Testis (tissue), 3 donors: ENCODE data around the gene TMPRSS11F. TPM values are rescaled to one million over a fixed set of nuclear protein-coding genes. Genes with fewer than 3 reads are reported as not detected.

Experiments
- DNase-seq: peaks from one replicate; pipeline ENCODE4 v3.0.0-alpha.2; 2019
- H3K27ac ChIP-seq, 2 donors: fragments of 200-600 bp; sonication (generic); one replicate each; pipeline ENCODE4 v1.5.1; 2019
- H3K27me3 ChIP-seq: fragments of 200-600 bp; sonication (generic); one replicate; pipeline ENCODE4 v1.5.1; 2019
- H3K36me3 ChIP-seq: fragments of 200-600 bp; sonication (generic); one replicate; pipeline ENCODE4 v1.5.1; 2017; ENCODE audit warnings: low read depth; ENCODE audit errors: missing control alignments
- H3K4me1 ChIP-seq: fragments of 200-600 bp; sonication (generic); one replicate; pipeline ENCODE4 v1.5.1; 2019
- H3K4me3 ChIP-seq, 2 donors: fragments of 200-600 bp; sonication (generic); one replicate each; pipeline ENCODE4 v1.5.1; 2017 to 2019
- H3K9me3 ChIP-seq: fragments of 200-600 bp; sonication (generic); one replicate; pipeline ENCODE4 v1.5.1; 2017
- POLR2A ChIP-seq: fragments of 450-650 bp; IDR thresholded peaks from one replicate; pipeline ENCODE4 v1.6.1; 2017; ENCODE audit warnings: antibody characterized with exemption, mild to moderate bottlenecking, moderate library complexity
- WGBS, 2 donors: methylation state at CpG; one replicate each; pipeline ENCODE4 v1.1.5; 2018; 5-methylcytosine and 5-hydroxymethylcytosine counted together
- intact Hi-C: fragments of 100-400 bp; cut with DNase I; formaldehyde crosslinking; loops from one replicate; pipeline ENCODE4 v1.15.1; 2023; ENCODE audit warnings: low total_unique reads
- polyA plus RNA-seq: library from polyadenylated mRNA; stranded (reverse); fragments of 350-450 nt; fragmentation: Illumina TruSeq; extraction: RNeasy Lipid Tissue Mini Kit (QIAGEN cat#74804); gene quantifications from one replicate; pipeline ENCODE4 v1.2.3, GENCODE V29; 2014; ENCODE audit warnings: low read depth, low replicate concordance; ENCODE audit not compliant: insufficient read depth
- total RNA-seq, 2 donors: library from RNA; depleted of rRNA; stranded (reverse); fragments of >200 nt; gene quantifications; one replicate each; pipeline ENCODE4 v1.2.3, GENCODE V29; 2016
- TF ChIP-seq, protein P1 (sequence below), 3 experiments: fragments of 450-650 bp in 2 of 3; fragments of 200-600 bp in 1 of 3; sonication (generic) in 1 of 3; IDR thresholded peaks; one replicate each; pipeline ENCODE4 v1.5.1; 2016 to 2019; ENCODE audit warnings: antibody characterized with exemption in 3 of 3, mild to moderate bottlenecking in 2 of 3, moderate library complexity in 1 of 3

The TMPRSS11F gene
- total and polyA plus RNA-seq, 3 donors from 2014 or later, result 0.58 to 1.1 (median 1.0) TPM

DNA sequence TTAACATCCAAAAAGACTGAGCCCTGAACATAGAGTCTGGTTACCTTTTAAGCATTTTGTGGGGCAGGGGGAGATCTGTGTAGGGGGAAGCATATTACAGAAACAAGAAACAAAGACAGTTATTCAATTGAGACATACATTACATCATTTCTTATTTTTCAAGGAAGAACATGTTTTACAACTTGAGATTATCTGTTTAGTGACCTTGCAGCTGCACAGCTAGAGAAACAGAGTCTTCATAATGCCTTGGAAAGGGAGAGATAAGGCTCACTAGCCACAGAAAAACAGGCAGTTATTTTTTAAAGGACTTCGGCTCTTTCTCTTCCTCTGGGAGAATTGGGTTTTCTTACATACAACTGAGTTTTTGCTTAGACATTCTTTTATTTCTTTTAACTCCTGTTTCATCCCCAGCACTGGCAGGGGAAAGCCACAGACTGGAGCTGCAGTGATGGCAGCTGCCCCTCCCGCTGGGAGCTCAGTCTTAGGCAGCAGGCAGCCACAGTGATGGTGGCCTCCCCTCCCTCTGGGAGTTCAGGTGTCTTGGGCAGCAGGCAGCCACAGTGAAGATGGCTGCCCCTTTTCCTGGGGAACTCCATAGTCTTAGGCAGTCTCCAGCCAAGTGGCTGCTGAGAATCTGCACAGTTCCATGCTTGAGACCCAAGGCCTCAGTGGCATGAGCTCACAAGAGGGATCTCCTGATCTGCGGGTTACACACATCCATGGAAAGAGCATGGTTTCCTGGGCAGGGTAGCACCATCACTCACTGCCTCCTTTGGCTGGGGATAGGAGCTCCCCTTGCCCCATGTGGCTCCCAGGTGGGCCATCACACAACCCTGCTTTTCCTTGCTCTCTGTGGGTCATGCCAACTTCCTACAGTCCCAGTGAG, 19.4 kb upstream of the TMPRSS11F start:
- TF ChIP-seq POLR2A, result no peak
- TF ChIP-seq, protein P1, sequence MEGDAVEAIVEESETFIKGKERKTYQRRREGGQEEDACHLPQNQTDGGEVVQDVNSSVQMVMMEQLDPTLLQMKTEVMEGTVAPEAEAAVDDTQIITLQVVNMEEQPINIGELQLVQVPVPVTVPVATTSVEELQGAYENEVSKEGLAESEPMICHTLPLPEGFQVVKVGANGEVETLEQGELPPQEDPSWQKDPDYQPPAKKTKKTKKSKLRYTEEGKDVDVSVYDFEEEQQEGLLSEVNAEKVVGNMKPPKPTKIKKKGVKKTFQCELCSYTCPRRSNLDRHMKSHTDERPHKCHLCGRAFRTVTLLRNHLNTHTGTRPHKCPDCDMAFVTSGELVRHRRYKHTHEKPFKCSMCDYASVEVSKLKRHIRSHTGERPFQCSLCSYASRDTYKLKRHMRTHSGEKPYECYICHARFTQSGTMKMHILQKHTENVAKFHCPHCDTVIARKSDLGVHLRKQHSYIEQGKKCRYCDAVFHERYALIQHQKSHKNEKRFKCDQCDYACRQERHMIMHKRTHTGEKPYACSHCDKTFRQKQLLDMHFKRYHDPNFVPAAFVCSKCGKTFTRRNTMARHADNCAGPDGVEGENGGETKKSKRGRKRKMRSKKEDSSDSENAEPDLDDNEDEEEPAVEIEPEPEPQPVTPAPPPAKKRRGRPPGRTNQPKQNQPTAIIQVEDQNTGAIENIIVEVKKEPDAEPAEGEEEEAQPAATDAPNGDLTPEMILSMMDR (IDR thresholded peaks at IDR 0.05), result no peak
- no peak overlapping the region for H3K4me3 ChIP-seq
- H3K9me3 ChIP-seq, result no peaks in the 10 kb centered on the region
- peak overlapping the region; percentile 73 to 80 for H3K27ac ChIP-seq
- intact Hi-C loops, result no loop called here
- H3K27me3 ChIP-seq, result no peaks in the 10 kb centered on the region
- DNase-seq, result no peak
- H3K4me1 ChIP-seq, result peaks cover 10% of the 10 kb centered on the region
- H3K36me3 ChIP-seq, result no peaks in the 10 kb centered on the region
- 49 to 62% methylated on average over 3 of the region's 3 CpGs for WGBS, 2 donors

DNA sequence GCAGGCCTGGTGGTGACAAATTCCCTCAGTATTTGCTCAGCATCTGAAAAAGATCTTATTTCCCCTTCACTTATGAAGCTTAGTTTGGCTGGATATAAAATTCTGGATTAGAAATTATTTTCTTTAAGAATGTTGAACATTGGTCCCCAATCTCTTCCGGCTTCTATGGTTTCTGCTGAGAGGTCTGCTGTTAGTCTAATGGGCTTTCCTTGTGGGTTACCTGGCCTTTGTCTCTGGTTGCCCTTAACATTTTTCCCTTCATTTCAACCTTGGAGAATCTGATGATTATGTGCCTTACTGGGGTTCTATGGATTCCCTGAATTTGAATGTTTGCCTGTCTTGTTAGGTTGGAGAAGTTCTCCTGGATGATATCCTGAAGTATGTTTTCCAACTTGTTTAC, 17.4 kb upstream of the TMPRSS11F start:
- Histone ChIP-seq H3K27me3 (no peaks in the 10 kb centered on the region), H3K27ac (no peak overlapping the region), H3K36me3 (no peaks in the 10 kb centered on the region), H3K4me3 (no peak overlapping the region), H3K9me3 (no peaks in the 10 kb centered on the region), H3K4me1 (peaks cover 10% of the 10 kb centered on the region)
- intact Hi-C loops, result no loop called here
- no peak for TF ChIP-seq POLR2A
- TF ChIP-seq, protein P1 (IDR thresholded peaks at IDR 0.05), result no peak
- WGBS, 2 donors, result 95 to 100% methylated on average over 1 of the region's 1 CpG
- no peak for DNase-seq

DNA sequence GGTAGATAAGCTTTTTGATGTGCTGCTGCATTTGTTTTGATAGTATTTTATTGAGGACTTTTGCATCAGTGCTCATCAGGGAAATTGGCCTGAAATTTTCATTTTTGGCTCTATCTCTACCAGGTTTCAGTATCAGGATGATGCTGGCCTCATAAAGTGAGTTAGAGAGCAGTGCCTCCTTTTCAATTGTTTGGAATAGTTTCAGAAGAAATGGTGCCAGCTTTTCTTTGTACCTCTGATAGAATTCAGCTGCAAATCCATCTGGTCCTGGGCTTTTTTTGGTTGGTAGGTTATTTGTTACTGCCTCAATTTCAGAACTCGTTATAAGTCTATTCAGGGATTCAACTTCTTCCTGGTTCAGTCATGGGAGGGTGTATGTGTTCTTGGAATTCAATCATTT, 15.6 kb upstream of the TMPRSS11F start:
- peaks cover 10% of the 10 kb centered on the region for H3K4me1 ChIP-seq
- intact Hi-C loops, result no loop called here
- no peak overlapping the region for H3K27ac ChIP-seq
- WGBS, 2 donors, result 76 to 80% methylated on average over 1 of the region's 1 CpG
- H3K27me3 ChIP-seq, result no peaks in the 10 kb centered on the region
- H3K4me3 ChIP-seq, result no peak overlapping the region
- DNase-seq, result no peak
- H3K36me3 ChIP-seq, result no peaks in the 10 kb centered on the region
- TF ChIP-seq, protein P1 (IDR thresholded peaks at IDR 0.05), result no peak
- TF ChIP-seq POLR2A, result no peak
- H3K9me3 ChIP-seq, result no peaks in the 10 kb centered on the region

DNA sequence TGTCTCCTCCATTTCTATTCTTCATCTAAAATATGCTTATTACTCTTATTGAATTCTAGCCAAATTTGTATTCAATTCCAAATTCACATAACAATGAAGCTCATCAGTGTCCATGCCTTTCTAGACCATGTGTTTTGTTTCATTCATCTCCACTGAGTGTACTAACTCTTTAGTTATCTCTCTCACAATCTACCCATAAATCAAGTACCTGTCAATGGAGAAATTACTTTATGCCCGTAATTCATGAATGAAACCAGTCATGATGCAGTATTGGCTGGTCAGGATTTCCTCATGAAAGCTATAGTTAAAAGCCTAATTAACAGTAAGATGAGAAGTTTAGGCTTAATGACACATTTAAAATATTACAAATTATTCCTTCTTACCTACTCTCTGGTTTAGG, 12.2 kb upstream of the TMPRSS11F start:
- H3K4me3 ChIP-seq, result no peak overlapping the region
- TF ChIP-seq POLR2A, result no peak
- TF ChIP-seq, protein P1 (IDR thresholded peaks at IDR 0.05), result no peak
- H3K9me3 ChIP-seq, result no peaks in the 10 kb centered on the region
- DNase-seq, result no peak
- WGBS, 2 donors, result 76 to 94% methylated on average over 1 of the region's 1 CpG
- no peaks in the 10 kb centered on the region for H3K4me1 ChIP-seq
- H3K36me3 ChIP-seq, result no peaks in the 10 kb centered on the region
- H3K27ac ChIP-seq, result no peak overlapping the region
- intact Hi-C loops, result no loop called here
- H3K27me3 ChIP-seq, result no peaks in the 10 kb centered on the region

DNA sequence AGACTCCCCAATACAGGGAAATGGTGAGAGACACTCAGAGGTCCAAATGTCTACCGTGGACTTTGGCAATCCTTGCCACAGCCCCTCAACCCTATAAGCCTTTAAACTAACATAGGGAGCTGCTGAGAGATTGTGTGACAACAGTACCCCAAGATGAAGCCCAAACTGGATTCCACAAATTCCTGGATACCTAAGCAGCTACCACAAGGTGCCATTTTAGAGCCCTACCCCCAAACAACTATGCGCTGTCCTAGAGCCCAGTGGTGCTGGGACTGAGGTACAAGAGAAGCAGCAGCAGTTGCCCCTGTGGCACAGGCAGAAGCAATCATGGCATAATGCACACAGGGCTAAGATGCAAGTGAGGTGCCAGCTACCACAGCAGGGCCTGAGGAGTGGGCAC, 2.7 kb upstream of the TMPRSS11F start:
- intact Hi-C loops, result no loop called here
- no peaks in the 10 kb centered on the region for H3K9me3 ChIP-seq
- no peak for DNase-seq
- no peak for TF ChIP-seq POLR2A
- TF ChIP-seq, protein P1 (IDR thresholded peaks at IDR 0.05), result no peak
- no peak overlapping the region for H3K4me3 ChIP-seq
- H3K4me1 ChIP-seq, result no peaks in the 10 kb centered on the region
- H3K36me3 ChIP-seq, result no peaks in the 10 kb centered on the region
- WGBS, 2 donors, result 73 to 82% methylated on average over 2 of the region's 2 CpGs
- no peaks in the 10 kb centered on the region for H3K27me3 ChIP-seq
- H3K27ac ChIP-seq, result no peak overlapping the region
